HepG2 (cell line): Measurements from ENCODE around the gene KCTD16. TPM values are rescaled to one million over a fixed set of nuclear protein-coding genes. Genes with fewer than 3 reads are reported as not detected.

Source experiments
- ATAC-seq: fragments of 200-7000 bp; cut with Tn5 transposase; 3 replicates; pipeline ENCODE4 v1.9.1; 2020; ENCODE audit warnings: mild to moderate bottlenecking, moderate library complexity
- BruUV-seq: library from RNA; stranded (reverse); fragments of 400-500 nt; replicated peaks from 2 replicates; lab custom pipeline; 2021; lab: Mats Ljungman, UMichigan
- CTCF ChIA-PET: fragments of 300-600 bp; formaldehyde crosslinking; extraction: SDS; loops from one replicate; lab custom pipeline; 2021; ENCODE audit warnings: low total read pairs, inconsistent platforms, low intra/inter-chr PET ratio; lab: Yijun Ruan, JAX
- POLR2A ChIA-PET: fragments of 350-600 bp; sonication (Branson Sonifier 250); formaldehyde crosslinking; loops from one replicate; lab custom pipeline; 2020; ENCODE audit warnings: antibody characterized with exemption, inconsistent platforms; lab: Yijun Ruan, JAX
- DNase-seq: peaks from one replicate; pipeline ENCODE4 v3.0.0-alpha.2; 2015; ENCODE audit warnings: low spot score
- FAIRE-seq: peaks from 3 replicates; lab custom pipeline; 2011; peaks lifted over from hg19 to GRCh38; lab: Jason Lieb, UNC
- H2AFZ ChIP-seq: one replicate; pipeline ENCODE4 v1.6.1; 2011; ENCODE audit warnings: low read length, inconsistent platforms
- H3K27ac ChIP-seq: fragments of 300-600 bp; 3 replicates; pipeline ENCODE4 v1.8.0; 2011; ENCODE audit warnings: mixed run types, mild to moderate bottlenecking, mixed read lengths, low read length, inconsistent platforms; ENCODE audit not compliant: insufficient read depth; ENCODE audit errors: extremely low read length
- H3K27me3 ChIP-seq, 2 experiments: fragments of 200-600 bp in 1 of 2; 2 replicates in 1 of 2; 3 replicates in 1 of 2; pipeline versions ENCODE4 v1.6.0 to v1.8.0; 2011; ENCODE audit warnings: low read length in 2 of 2, mild to moderate bottlenecking in 2 of 2, moderate library complexity in 2 of 2, inconsistent platforms in 1 of 2; ENCODE audit not compliant: insufficient read depth in 2 of 2, control insufficient read depth in 1 of 2
- H3K36me3 ChIP-seq, 2 experiments: fragments of 200-600 bp in 1 of 2; replicated peaks in 1 of 2; 2 replicates in 1 of 2; 3 replicates in 1 of 2; pipeline versions ENCODE4 v1.5.1 to v1.8.0; 2011; ENCODE audit warnings: low read length in 2 of 2, inconsistent platforms in 1 of 2; ENCODE audit not compliant: insufficient read depth in 2 of 2, control insufficient read depth in 1 of 2
- H3K4me1 ChIP-seq: 2 replicates; pipeline ENCODE4 v1.5.1; 2012; ENCODE audit warnings: low read length, inconsistent platforms; ENCODE audit not compliant: insufficient read depth
- H3K4me2 ChIP-seq: 2 replicates; pipeline ENCODE4 v1.6.0; 2011; ENCODE audit warnings: low read depth, low read length, inconsistent platforms
- H3K4me3 ChIP-seq, 3 experiments: fragments of 200-600 bp in 1 of 3; sonication (generic), shearing (Covaris generic) in 1 of 3; replicated peaks in 1 of 3; 2 replicates each; pipeline ENCODE4 v1.5.1; 2011 to 2016; ENCODE audit warnings: low read length in 3 of 3, inconsistent platforms in 2 of 3, low read depth in 2 of 3, mild to moderate bottlenecking in 2 of 3, control low read depth in 1 of 3, mixed read lengths in 1 of 3; ENCODE audit not compliant: insufficient read depth in 1 of 3
- H3K79me2 ChIP-seq: one replicate; pipeline ENCODE4 v1.6.1; 2011; ENCODE audit warnings: low read length, inconsistent platforms; ENCODE audit not compliant: insufficient read depth
- H3K9ac ChIP-seq: 2 replicates; pipeline ENCODE4 v1.6.0; 2011; ENCODE audit warnings: mild to moderate bottlenecking, low read depth, low read length, inconsistent platforms; ENCODE audit not compliant: insufficient read depth
- H3K9me3 ChIP-seq: 2 replicates; pipeline ENCODE4 v1.5.1; 2012; ENCODE audit warnings: mild to moderate bottlenecking, low read length
- H4K20me1 ChIP-seq: 2 replicates; pipeline ENCODE4 v1.6.0; 2011; ENCODE audit warnings: inconsistent platforms, mild to moderate bottlenecking, low read length, moderate library complexity; ENCODE audit not compliant: insufficient read depth
- CCDC6 ChIP-seq: sonication (generic); formaldehyde crosslinking; IDR thresholded peaks from 2 replicates; pipeline ENCODE4 v1.8.1; 2022; ENCODE audit warnings: mild to moderate bottlenecking, missing genetic modification reagents, moderate library complexity
- GABPA ChIP-seq, 2 experiments: IDR thresholded peaks; 2 replicates each; pipeline ENCODE4 v1.6.1; 2011 to 2016; ENCODE audit warnings: low read depth in 2 of 2, low read length in 1 of 2, missing biosample characterization in 1 of 2, missing genetic modification characterization in 1 of 2
- SALL2 ChIP-seq: sonication (generic); formaldehyde crosslinking; IDR thresholded peaks from 2 replicates; pipeline ENCODE4 v1.8.1; 2023; ENCODE audit warnings: mild to moderate bottlenecking, missing genetic modification reagents, inconsistent platforms
- SP1 ChIP-seq, 2 experiments: fragments of 450-650 bp in 1 of 2; sonication (generic) in 1 of 2; formaldehyde crosslinking in 1 of 2; IDR thresholded peaks; 2 replicates each; pipeline versions ENCODE4 v1.4.0 to v1.6.1; 2016 to 2020; ENCODE audit warnings: missing genetic modification reagents in 1 of 2
- TRIM22 ChIP-seq: fragments of 450-650 bp; IDR thresholded peaks from 2 replicates; pipeline ENCODE4 v1.6.1; 2017
- ZBTB37 ChIP-seq: sonication (generic); formaldehyde crosslinking; IDR thresholded peaks from 2 replicates; pipeline ENCODE4 v1.4.0; 2020; ENCODE audit warnings: mild to moderate bottlenecking, missing genetic modification reagents
- ZFAT ChIP-seq: sonication (generic); formaldehyde crosslinking; conservative IDR thresholded peaks from 2 replicates; pipeline ENCODE4 v1.8.1; 2023; ENCODE audit warnings: missing genetic modification reagents, inconsistent platforms
- ZNF709 ChIP-seq: sonication (generic); formaldehyde crosslinking; IDR thresholded peaks from 2 replicates; pipeline ENCODE4 v1.5.0; 2020; ENCODE audit warnings: mild to moderate bottlenecking, missing genetic modification reagents
- ZNF772 ChIP-seq: sonication (generic); formaldehyde crosslinking; IDR thresholded peaks from 2 replicates; pipeline ENCODE4 v1.5.0; 2020; ENCODE audit warnings: mild to moderate bottlenecking, missing genetic modification reagents
- ZNF83 ChIP-seq: sonication (generic); formaldehyde crosslinking; IDR thresholded peaks from 2 replicates; pipeline ENCODE4 v1.4.0; 2020; ENCODE audit warnings: missing genetic modification reagents, mild to moderate bottlenecking, borderline replicate concordance
- ZXDC ChIP-seq: sonication (generic); formaldehyde crosslinking; IDR thresholded peaks from 2 replicates; pipeline ENCODE4 v1.5.0; 2020; ENCODE audit warnings: mild to moderate bottlenecking, missing genetic modification reagents
- WGBS: methylation state at CpG from one replicate; pipeline ENCODE4 v1.1.6; 2017; ENCODE audit warnings: low lambda C conversion rate; 5-methylcytosine and 5-hydroxymethylcytosine counted together
- in situ Hi-C: cut with HindIII; loops from 2 replicates; pipeline ENCODE4 v1.10.0; 2017; ENCODE audit warnings: low pct_unique_long_range_greater_than_20kb; ENCODE audit not compliant: extremely low pct_ligation_motif_present
- intact Hi-C: fragments of 100-400 bp; cut with micrococcal nuclease; formaldehyde crosslinking; loops from one replicate; pipeline ENCODE4 v1.10.0; 2022; ENCODE audit not compliant: unreplicated experiment
- polyA plus RNA-seq, 8 experiments: library from polyadenylated mRNA; depleted of rRNA in 3 of 8; stranded (reverse) in 7 of 8; unstranded in 1 of 8; fragments of >200 nt; fragmentation: Illumina TruSeq in 4 of 8; extraction: Trizol in 4 of 8; gene quantifications; 2 replicates each; pipeline versions ENCODE4 v1.2.1 to v1.2.3, GENCODE V29; 2011 to 2016; ENCODE audit warnings: low read depth in 4 of 8, missing spikeins in 1 of 8, mixed read lengths in 1 of 8; ENCODE audit not compliant: insufficient read depth in 1 of 8
- total RNA-seq, 5 experiments: library from RNA; depleted of rRNA; stranded (reverse); fragments of >200 nt; fragmentation: Illumina TruSeq; extraction: Trizol; gene quantifications; 2 replicates each; pipeline ENCODE4 v1.2.3, GENCODE V29; 2016; ENCODE audit warnings: low read depth in 1 of 5

KCTD16 gene
- total and polyA plus RNA-seq, 2 of the 13 experiments (the other 11 are each of a cell fraction or from before 2014, with no cell fraction given), result 0.02 to 0.09 TPM

GRCh38 chr5:144260121-144260520 is 89.4 kb downstream of the KCTD16 start:
- in situ Hi-C loops (no loop called here), intact Hi-C loops (no loop called here)
- TF ChIP-seq TRIM22 (no peak), ZBTB37 (CRISPR knock-in tag) (no peak), CCDC6 (CRISPR knock-in tag) (no peak), GABPA (IDR thresholded peaks at IDR 0.05; ENCODE audit: low read depth, low read length) (no peak), GABPA (CRISPR knock-in tag; IDR thresholded peaks at IDR 0.05; ENCODE audit: low read depth) (no peak), SP1 (IDR thresholded peaks at IDR 0.05) (no peak), SP1 (CRISPR knock-in tag; IDR thresholded peaks at IDR 0.05) (no peak), ZNF83 (no peak), ZFAT (CRISPR knock-in tag) (no peak), ZNF772 (no peak), ZXDC (CRISPR knock-in tag) (no peak), SALL2 (CRISPR knock-in tag) (no peak), ZNF709 (CRISPR knock-in tag) (no peak)
- Histone ChIP-seq H3K4me1 (no peaks in the 10 kb centered on the region), H3K4me2 (no peak overlapping the region), H3K79me2 (no peaks in the 10 kb centered on the region), H3K36me3 (no peaks in the 10 kb centered on the region), H3K9me3 (no peaks in the 10 kb centered on the region), H3K27ac (no peak overlapping the region), H3K9ac (no peak overlapping the region), H2AFZ (no peak overlapping the region), H4K20me1 (no peaks in the 10 kb centered on the region), H3K27me3 (no peaks in the 10 kb centered on the region), H3K4me3 (no peak overlapping the region)
- no peak for FAIRE-seq
- no peak for DNase-seq
- CTCF ChIA-PET, result no interaction called here
- POLR2A ChIA-PET, result no interaction called here
- WGBS, result 0% methylated on average over 2 of the region's 2 CpGs
- ATAC-seq, result no peak
- BruUV-seq, result no TSS peak
